ENCODE data around the gene UBAC2. TPM values are rescaled to one million over a fixed set of nuclear protein-coding genes. Genes with fewer than 3 reads are reported as not detected.

The UBAC2 gene
- total and polyA plus RNA-seq, 2 of the 4 experiments (the other 2 are of a cell fraction): 20.8 to 36.3 TPM

DNA sequence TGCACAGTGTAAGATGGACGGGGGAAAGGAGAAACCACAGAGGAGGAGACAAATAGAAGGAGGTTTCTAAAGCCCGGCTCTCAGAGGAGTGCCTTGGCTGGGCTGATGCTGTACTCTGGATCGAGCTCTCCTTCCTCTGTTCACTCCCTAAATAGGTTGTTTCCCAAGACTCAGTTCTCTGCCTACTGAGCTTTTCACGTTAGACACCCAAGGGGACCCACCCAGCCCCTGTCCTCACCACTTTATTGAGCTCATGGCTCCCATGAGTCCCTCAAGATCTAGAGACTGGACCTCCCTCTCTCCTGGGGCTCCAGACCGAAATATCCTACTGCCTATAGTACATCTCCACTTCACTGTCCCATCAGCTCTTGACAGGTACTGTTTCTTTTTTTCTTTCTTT, 144.7 kb downstream of the UBAC2 start:
- Histone ChIP-seq H3K14ac (replicated peaks; ENCODE audit: low read depth, low read length) (no peak overlapping the region), H3K56ac (ENCODE audit: extremely low read depth, insufficient read depth, low read length) (no peak overlapping the region), H2AK5ac (ENCODE audit: low read depth, low read length) (no peak overlapping the region), H3K9ac (ENCODE audit: low read depth, low read length) (no peak overlapping the region), H3K18ac (ENCODE audit: low read depth, low read length) (no peak overlapping the region), H2BK5ac (ENCODE audit: low read depth, low read length, poor library complexity, severe bottlenecking) (no peak overlapping the region), H3K27me3 (ENCODE audit: control insufficient read depth, insufficient read depth, low read length) (no peaks in the 10 kb centered on the region), H3K4me1 (ENCODE audit: control insufficient read depth, insufficient read depth, low read length) (peaks cover under 1% of the 10 kb centered on the region; the same call in 1 of the 2 replicates), H4K20me1 (ENCODE audit: insufficient read depth, low read length) (no peaks in the 10 kb centered on the region), H2BK15ac (ENCODE audit: low read depth, low read length) (no peak overlapping the region), H3K9me3 (ENCODE audit: control insufficient read depth, insufficient read depth, low read length) (no peaks in the 10 kb centered on the region), H2AFZ (replicated peaks; ENCODE audit: low read length, poor library complexity) (no peak overlapping the region), H2BK120ac (ENCODE audit: low read depth, low read length) (no peak overlapping the region), H4K91ac (ENCODE audit: insufficient read depth, low read depth, low read length) (no peak overlapping the region), H4K5ac (ENCODE audit: low read depth, low read length) (no peak overlapping the region), H3K27ac (ENCODE audit: insufficient read depth, low read length) (no peak overlapping the region), H3K4me3 (ENCODE audit: insufficient read depth, low read depth, low read length) (no peak overlapping the region), H3K4ac (ENCODE audit: low read depth, low read length) (no peak overlapping the region), H4K8ac (ENCODE audit: low read depth in 2 of 2, low read length in 2 of 2) (no peak overlapping the region), H2BK20ac (ENCODE audit: low read depth, low read length) (no peak overlapping the region), H3K36me3 (ENCODE audit: control insufficient read depth, insufficient read depth, low read length) (peaks cover 20% of the 10 kb centered on the region), H3K4me2 (ENCODE audit: low read depth, low read length) (no peak overlapping the region), H3K79me1 (ENCODE audit: low read depth in 1 of 2, low read length in 2 of 2) (no peaks in the 10 kb centered on the region), H2AK9ac (replicated peaks; ENCODE audit: low read depth, low read length, poor library complexity) (no peak overlapping the region), H3K9me1 (ENCODE audit: insufficient read depth, low read length) (peaks cover 11% of the 10 kb centered on the region), H3K23ac (ENCODE audit: low read depth, low read length) (no peak overlapping the region)
- intact Hi-C loops (cut with micrococcal nuclease) (no loop called here), in situ Hi-C loops (cut with MboI; ENCODE audit: low sequenced_read_pairs) (no loop called here), dilution Hi-C loops (cut with HindIII; ENCODE audit: low sequenced_read_pairs, unreplicated experiment) (no loop called here)
- no peak for DNase-seq
- POLR2A ChIA-PET (ENCODE audit: unreplicated experiment): no interaction called here
- ATAC-seq (ENCODE audit: low read depth): no peak
- TF ChIP-seq MAZ (IDR thresholded peaks at IDR 0.05; ENCODE audit: borderline replicate concordance, low read depth, low read length) (no peak), MXI1 (IDR thresholded peaks at IDR 0.05; ENCODE audit: borderline replicate concordance, low read depth, low read length) (no peak), SMC3 (IDR thresholded peaks at IDR 0.05; ENCODE audit: low read depth, low read length) (no peak), CEBPB (IDR thresholded peaks at IDR 0.05; ENCODE audit: low read depth, low read length) (no peak), BHLHE40 (IDR thresholded peaks at IDR 0.05; ENCODE audit: low read depth, low read length) (no peak), RAD21 (IDR thresholded peaks at IDR 0.05; ENCODE audit: low read length) (no peak), MAFK (IDR thresholded peaks at IDR 0.05; ENCODE audit: low read depth, low read length) (no peak), FOS (IDR thresholded peaks at IDR 0.05; ENCODE audit: low read depth, low read length) (no peak), RCOR1 (IDR thresholded peaks at IDR 0.05; ENCODE audit: insufficient replicate concordance, low read length) (no peak)
- TF ChIP-seq, protein P1, sequence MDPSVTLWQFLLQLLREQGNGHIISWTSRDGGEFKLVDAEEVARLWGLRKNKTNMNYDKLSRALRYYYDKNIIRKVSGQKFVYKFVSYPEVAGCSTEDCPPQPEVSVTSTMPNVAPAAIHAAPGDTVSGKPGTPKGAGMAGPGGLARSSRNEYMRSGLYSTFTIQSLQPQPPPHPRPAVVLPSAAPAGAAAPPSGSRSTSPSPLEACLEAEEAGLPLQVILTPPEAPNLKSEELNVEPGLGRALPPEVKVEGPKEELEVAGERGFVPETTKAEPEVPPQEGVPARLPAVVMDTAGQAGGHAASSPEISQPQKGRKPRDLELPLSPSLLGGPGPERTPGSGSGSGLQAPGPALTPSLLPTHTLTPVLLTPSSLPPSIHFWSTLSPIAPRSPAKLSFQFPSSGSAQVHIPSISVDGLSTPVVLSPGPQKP (IDR thresholded peaks at IDR 0.05; ENCODE audit: borderline replicate concordance, low read depth, low read length): no peak
- TF ChIP-seq, protein P2, sequence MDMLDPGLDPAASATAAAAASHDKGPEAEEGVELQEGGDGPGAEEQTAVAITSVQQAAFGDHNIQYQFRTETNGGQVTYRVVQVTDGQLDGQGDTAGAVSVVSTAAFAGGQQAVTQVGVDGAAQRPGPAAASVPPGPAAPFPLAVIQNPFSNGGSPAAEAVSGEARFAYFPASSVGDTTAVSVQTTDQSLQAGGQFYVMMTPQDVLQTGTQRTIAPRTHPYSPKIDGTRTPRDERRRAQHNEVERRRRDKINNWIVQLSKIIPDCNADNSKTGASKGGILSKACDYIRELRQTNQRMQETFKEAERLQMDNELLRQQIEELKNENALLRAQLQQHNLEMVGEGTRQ (IDR thresholded peaks at IDR 0.05; ENCODE audit: low read depth, low read length): no peak
- BruUV-seq (replicated peaks): no TSS peak
- CTCF ChIA-PET: interaction anchor here (0.9 to 1.1 kb wide), 2 partner anchors 11 to 91 kb away, joined by 3 to 4 read pairs; no protein-coding TSS in a partner anchor
- 83% methylated on average over 1 of the region's 5 CpGs; no CpG with 5 or more reads in 1 of the 2 experiments for WGBS, 2 experiments (ENCODE audit: extremely low coverage in 2 of 2, insufficient read length in 1 of 2)

Measured in IMR-90 (cell line).